H1 (cell line): ENCODE results near the gene CCDC148. TPM values are rescaled to one million over a fixed set of nuclear protein-coding genes. Genes with fewer than 3 reads are reported as not detected.

Source experiments
- CTCF ChIA-PET: fragments of 300-600 bp; sonication (Branson Sonifier 250); formaldehyde crosslinking; loops from one replicate; lab custom pipeline; 2021; ENCODE audit not compliant: partially characterized antibody; lab: Charles Lee
- POLR2A ChIA-PET: fragments of 300-600 bp; sonication (Branson Sonifier 250); formaldehyde crosslinking; loops from one replicate; lab custom pipeline; 2021; ENCODE audit warnings: inconsistent platforms; ENCODE audit not compliant: partially characterized antibody; lab: Charles Lee
- DNase-seq, 2 experiments: peaks; one replicate each; pipeline versions ENCODE4 v3.0.0 to v3.0.0-alpha.2; 2010 to 2022; ENCODE audit warnings: low spot score in 2 of 2, low read depth in 1 of 2, mixed read lengths in 1 of 2
- FAIRE-seq: peaks from 2 replicates; lab custom pipeline; 2011; peaks lifted over from hg19 to GRCh38; lab: Jason Lieb, UNC
- H2AFZ ChIP-seq: 2 replicates; pipeline ENCODE4 v1.8.1; 2012; ENCODE audit warnings: low read length, inconsistent platforms
- H2AK5ac ChIP-seq: 2 replicates; pipeline ENCODE4 v1.6.1; 2013; ENCODE audit warnings: low read depth, low read length
- H2BK120ac ChIP-seq: replicated peaks from 2 replicates; pipeline ENCODE3; 2013; ENCODE audit warnings: low read depth, low read length, inconsistent platforms
- H2BK12ac ChIP-seq: 2 replicates; pipeline ENCODE4 v1.6.1; 2013; ENCODE audit warnings: low read depth, low read length
- H2BK15ac ChIP-seq: 2 replicates; pipeline ENCODE4 v1.6.1; 2013; ENCODE audit warnings: low read length
- H2BK20ac ChIP-seq: 2 replicates; pipeline ENCODE4 v1.6.1; 2013; ENCODE audit warnings: low read length
- H2BK5ac ChIP-seq: 2 replicates; pipeline ENCODE4 v1.6.1; 2013; ENCODE audit warnings: low read depth, low read length
- H3K14ac ChIP-seq: 2 replicates; pipeline ENCODE4 v1.6.1; 2013; ENCODE audit warnings: inconsistent platforms; ENCODE audit not compliant: insufficient read length
- H3K18ac ChIP-seq: 2 replicates; pipeline ENCODE4 v1.6.1; 2013; ENCODE audit warnings: low read length; ENCODE audit errors: extremely low read depth
- H3K23ac ChIP-seq: 2 replicates; pipeline ENCODE4 v1.6.1; 2013; ENCODE audit warnings: inconsistent platforms; ENCODE audit not compliant: insufficient read length
- H3K23me2 ChIP-seq: 2 replicates; pipeline ENCODE4 v1.6.1; 2013; ENCODE audit warnings: low read depth, low read length
- H3K27ac ChIP-seq: 2 replicates; pipeline ENCODE4 v1.6.1; 2011; ENCODE audit warnings: low read depth, low read length, inconsistent platforms
- H3K27me3 ChIP-seq, 4 experiments: replicated peaks in 1 of 4; 1 replicate in 1 of 4; 2 replicates in 3 of 4; pipeline versions ENCODE4 v1.6.1 to v1.8.1; 2011 to 2013; ENCODE audit warnings: low read length in 3 of 4, mild to moderate bottlenecking in 3 of 4, inconsistent platforms in 2 of 4, mixed read lengths in 2 of 4, moderate library complexity in 1 of 4; ENCODE audit not compliant: control insufficient read depth in 3 of 4, insufficient read depth in 3 of 4; ENCODE audit errors: extremely low read depth in 1 of 4
- H3K36me3 ChIP-seq, 4 experiments: 2 replicates each; pipeline versions ENCODE4 v1.6.1 to v1.8.1; 2011 to 2013; ENCODE audit warnings: mild to moderate bottlenecking in 4 of 4, low read length in 3 of 4, moderate library complexity in 2 of 4, control low read depth in 1 of 4, inconsistent platforms in 1 of 4; ENCODE audit not compliant: insufficient read depth in 4 of 4, control insufficient read depth in 2 of 4
- H3K4ac ChIP-seq: replicated peaks from 2 replicates; pipeline ENCODE3; 2013; ENCODE audit warnings: low read length, low read depth, mixed read lengths, inconsistent platforms; ENCODE audit not compliant: insufficient read length
- H3K4me1 ChIP-seq, 4 experiments: replicated peaks in 1 of 4; 1 replicate in 1 of 4; 2 replicates in 3 of 4; pipeline versions ENCODE4 v1.6.1 to v1.8.1; 2011 to 2013; ENCODE audit warnings: low read length in 3 of 4, inconsistent platforms in 2 of 4, mixed read lengths in 1 of 4; ENCODE audit not compliant: insufficient read depth in 4 of 4, control insufficient read depth in 3 of 4
- H3K4me2 ChIP-seq, 2 experiments: 2 replicates each; pipeline versions ENCODE4 v1.6.1 to v1.8.1; 2011 to 2013; ENCODE audit warnings: low read depth in 2 of 2, low read length in 2 of 2, control low read depth in 1 of 2, inconsistent platforms in 1 of 2, mild to moderate bottlenecking in 1 of 2; ENCODE audit not compliant: insufficient read depth in 1 of 2
- H3K4me3 ChIP-seq, 4 experiments: fragments of 200-600, 300-600 bp in 1 of 4; sonication (generic), shearing (Covaris generic), sonication (Bioruptor Twin) in 1 of 4; 2 replicates each; pipeline versions ENCODE4 v1.5.1 to v1.8.1; 2011 to 2016; ENCODE audit warnings: low read length in 4 of 4, low read depth in 3 of 4, control low read depth in 2 of 4, inconsistent platforms in 2 of 4, mild to moderate bottlenecking in 2 of 4, mixed read lengths in 1 of 4, moderate library complexity in 1 of 4; ENCODE audit not compliant: insufficient read depth in 2 of 4; ENCODE audit errors: extremely low read depth in 1 of 4
- H3K56ac ChIP-seq: replicated peaks from 2 replicates; pipeline ENCODE3; 2013; ENCODE audit warnings: low read depth, mild to moderate bottlenecking, mixed read lengths, low read length, inconsistent platforms; ENCODE audit not compliant: insufficient read length
- H3K79me1 ChIP-seq: 2 replicates; pipeline ENCODE4 v1.6.1; 2013; ENCODE audit warnings: low read depth, low read length, control low read depth
- H3K79me2 ChIP-seq, 2 experiments: 2 replicates each; pipeline versions ENCODE4 v1.6.1 to v1.8.1; 2012 to 2013; ENCODE audit warnings: low read length in 2 of 2, mild to moderate bottlenecking in 2 of 2, inconsistent platforms in 1 of 2; ENCODE audit not compliant: insufficient read depth in 2 of 2, control insufficient read depth in 1 of 2
- H3K9ac ChIP-seq, 4 experiments: replicated peaks in 1 of 4; 1 replicate in 1 of 4; 2 replicates in 3 of 4; pipeline versions ENCODE4 v1.6.1 to v1.8.1; 2011 to 2013; ENCODE audit warnings: low read depth in 3 of 4, low read length in 3 of 4, control low read depth in 2 of 4, mild to moderate bottlenecking in 2 of 4, moderate library complexity in 2 of 4, inconsistent platforms in 1 of 4; ENCODE audit errors: extremely low read depth in 1 of 4
- H3K9me3 ChIP-seq, 2 experiments: 2 replicates each; pipeline versions ENCODE4 v1.6.1 to v1.8.1; 2012 to 2013; ENCODE audit warnings: mild to moderate bottlenecking in 2 of 2, moderate library complexity in 2 of 2, control low read depth in 1 of 2, inconsistent platforms in 1 of 2, low read depth in 1 of 2, low read length in 1 of 2, mixed read lengths in 1 of 2; ENCODE audit not compliant: insufficient read depth in 2 of 2
- H4K20me1 ChIP-seq, 2 experiments: replicated peaks in 1 of 2; 2 replicates each; pipeline versions ENCODE3 to v1.8.1; 2011 to 2013; ENCODE audit warnings: inconsistent platforms in 2 of 2, low read length in 2 of 2, mild to moderate bottlenecking in 1 of 2; ENCODE audit not compliant: insufficient read depth in 2 of 2, control insufficient read depth in 1 of 2
- H4K5ac ChIP-seq: 2 replicates; pipeline ENCODE4 v1.6.1; 2013; ENCODE audit warnings: low read length, low read depth, mixed read lengths, inconsistent platforms; ENCODE audit not compliant: insufficient read length
- H4K8ac ChIP-seq: 2 replicates; pipeline ENCODE4 v1.8.0; 2013; ENCODE audit warnings: mild to moderate bottlenecking, moderate library complexity, low read length, inconsistent platforms; ENCODE audit not compliant: insufficient read depth; ENCODE audit errors: extremely low read depth
- H4K91ac ChIP-seq: replicated peaks from 2 replicates; pipeline ENCODE3; 2013; ENCODE audit warnings: low read length, mixed read lengths, inconsistent platforms; ENCODE audit not compliant: insufficient read length
- ASH2L ChIP-seq: fragments of 200-600, 300-600 bp; sonication (generic); IDR thresholded peaks from one replicate; pipeline ENCODE4 v1.7.1; 2017; ENCODE audit warnings: low read length
- ATF2 ChIP-seq: IDR thresholded peaks from 2 replicates; pipeline ENCODE4 v1.6.1; 2012; ENCODE audit warnings: low read length, inconsistent platforms
- BCL11A ChIP-seq, 2 experiments: IDR thresholded peaks; one replicate each; pipeline ENCODE4 v1.6.1; 2011; ENCODE audit warnings: low read depth in 2 of 2, low read length in 2 of 2, mild to moderate bottlenecking in 2 of 2
- CHD2 ChIP-seq: IDR thresholded peaks from 2 replicates; pipeline ENCODE4 v1.6.1; 2012; ENCODE audit warnings: low read length, improper control_type of control experiment
- CTBP2 ChIP-seq: IDR thresholded peaks from 2 replicates; pipeline ENCODE4 v1.7.0; 2011; ENCODE audit warnings: borderline replicate concordance, mild to moderate bottlenecking, moderate library complexity, mixed read lengths, low read length; ENCODE audit not compliant: insufficient read depth, insufficient read length
- EGR1 ChIP-seq: IDR thresholded peaks from 2 replicates; pipeline ENCODE4 v1.6.1; 2011; ENCODE audit warnings: low read depth, low read length, borderline replicate concordance
- EZH2 ChIP-seq: fragments of 200-600 bp; sonication (generic); IDR thresholded peaks from 2 replicates; pipeline ENCODE4 v1.7.1; 2012; ENCODE audit warnings: low read depth, mild to moderate bottlenecking, moderate library complexity, low read length, inconsistent platforms; ENCODE audit not compliant: severe bottlenecking
- FOSL1 ChIP-seq: IDR thresholded peaks from 2 replicates; pipeline ENCODE4 v1.6.1; 2011; ENCODE audit warnings: mild to moderate bottlenecking, low read depth, low read length, moderate library complexity; ENCODE audit not compliant: insufficient read depth
- HDAC2 ChIP-seq, 2 experiments: fragments of 300-600 bp in 1 of 2; sonication (generic) in 1 of 2; IDR thresholded peaks; 2 replicates each; pipeline ENCODE4 v1.6.1; 2011 to 2012; ENCODE audit warnings: low read depth in 2 of 2, low read length in 2 of 2, mild to moderate bottlenecking in 2 of 2, moderate library complexity in 2 of 2, borderline replicate concordance in 1 of 2, inconsistent platforms in 1 of 2
- JUN ChIP-seq: IDR thresholded peaks from 2 replicates; pipeline ENCODE4 v1.6.1; 2011; ENCODE audit warnings: low read depth, mild to moderate bottlenecking, improper control_type of control experiment, low read length
- RBBP5 ChIP-seq: IDR thresholded peaks from 2 replicates; pipeline ENCODE4 v1.7.1; 2012; ENCODE audit warnings: low read depth, mild to moderate bottlenecking, inconsistent platforms, low read length, moderate library complexity, borderline replicate concordance
- RFX5 ChIP-seq: IDR thresholded peaks from 2 replicates; pipeline ENCODE4 v1.6.1; 2011; ENCODE audit warnings: low read depth, low read length, improper control_type of control experiment, borderline replicate concordance
- WGBS, 2 experiments: shearing (Covaris generic) in 1 of 2; methylation state at CpG; one replicate each; pipeline versions ENCODE4 v1.1.6 to v1.1.7; 2013 to 2015; ENCODE audit warnings: low lambda C conversion rate in 2 of 2, mixed read lengths in 2 of 2, inconsistent platforms in 1 of 2, low coverage in 1 of 2, missing lambda C conversion rate in 1 of 2; ENCODE audit not compliant: insufficient replicate concordance in 2 of 2, insufficient coverage in 1 of 2, insufficient read length in 1 of 2; ENCODE audit errors: extremely low coverage in 1 of 2, missing lambda C conversion rate in 1 of 2; 5-methylcytosine and 5-hydroxymethylcytosine counted together
- polyA plus RNA-seq, 7 experiments: library from polyadenylated mRNA; depleted of rRNA in 3 of 7; stranded (reverse) in 5 of 7; unstranded in 2 of 7; fragments of >200 nt in 5 of 7; fragments of 200-250 nt in 2 of 7; gene quantifications; 1 replicate in 5 of 7; 2 replicates in 1 of 7; 4 replicates in 1 of 7; pipeline versions ENCODE4 v1.2.1 to v1.2.3, GENCODE V29; 2011 to 2013; ENCODE audit warnings: missing spikeins in 2 of 7, mixed read lengths in 2 of 7
- total RNA-seq: library from RNA; stranded (reverse); fragmentation: NEBNext Ultra II Directional; extraction: Animal tissue kit (Norgen Biotek cat#: 25700); gene quantifications from 2 replicates; pipeline ENCODE4 v1.2.1, GENCODE V29; 2021

Gene CCDC148
- total and polyA plus RNA-seq, 2 of the 8 experiments (the other 6 are each of a cell fraction or from before 2014, with no cell fraction given), result 0.45 to 1.3 TPM

GRCh38 chr2:158388159-158388558, 68.4 kb downstream of the CCDC148 start:
- Histone ChIP-seq H3K79me1 (no peaks in the 10 kb centered on the region), H2BK5ac (no peak overlapping the region), H4K5ac (no peak overlapping the region), H3K23ac (no peak overlapping the region), H4K91ac (no peak overlapping the region), H3K79me2 (no peaks in the 10 kb centered on the region), H2BK120ac (no peak overlapping the region), H3K56ac (no peak overlapping the region), H2BK12ac (no peak overlapping the region), H3K27me3 (no peaks in the 10 kb centered on the region), H3K23me2 (no peaks in the 10 kb centered on the region), H3K4me2 (no peak overlapping the region), H3K4ac (no peak overlapping the region), H2AK5ac (no peak overlapping the region), H3K4me1 (no peaks in the 10 kb centered on the region), H2BK20ac (no peak overlapping the region), H3K36me3 (no peaks in the 10 kb centered on the region), H3K27ac (no peak overlapping the region), H2BK15ac (no peak overlapping the region), H3K9me3 (no peaks in the 10 kb centered on the region), H3K4me3 (no peak overlapping the region), H3K18ac (no peak overlapping the region), H2AFZ (no peak overlapping the region), H3K9ac (no peak overlapping the region), H4K20me1 (no peaks in the 10 kb centered on the region), H3K14ac (no peak overlapping the region), H4K8ac (no peak overlapping the region)
- ChIA-PET CTCF (interaction anchor here (0.6 to 1.6 kb wide), 3 partner anchors 15 to 334 kb away, joined by 3 to 6 read pairs (median 3); no protein-coding TSS in a partner anchor), POLR2A (no interaction called here)
- FAIRE-seq (no peak), DNase-seq (no peak)
- TF ChIP-seq CTBP2, result no peak
- no peak for TF ChIP-seq EGR1
- TF ChIP-seq ATF2, result no peak
- no peak for TF ChIP-seq JUN
- TF ChIP-seq FOSL1, result no peak
- no peak for TF ChIP-seq RFX5
- no peak for TF ChIP-seq CHD2
- no peak for TF ChIP-seq HDAC2 (IDR thresholded peaks at IDR 0.05; ENCODE audit: borderline replicate concordance in 1 of 2, low read depth in 2 of 2, low read length in 2 of 2)
- no peak for TF ChIP-seq BCL11A (IDR thresholded peaks at IDR 0.05; ENCODE audit: low read depth in 2 of 2, low read length in 2 of 2)
- no peak for TF ChIP-seq ASH2L
- TF ChIP-seq EZH2, result no peak
- no peak for TF ChIP-seq RBBP5
- WGBS, 2 experiments, result 100% methylated on average over 1 of the region's 1 CpG; no CpG with 5 or more reads in 1 of the 2 experiments
